A549 (cell line): ENCODE measurements around the gene SIGMAR1. TPM values are rescaled to one million over a fixed set of nuclear protein-coding genes. Genes with fewer than 3 reads are reported as not detected.

Source experiments
- ATAC-seq, 2 experiments: fragments of 200-7000 bp in 1 of 2; fragments of >200 bp in 1 of 2; cut with Nextera tagmentation in 1 of 2; cut with Tn5 transposase in 1 of 2; 3 replicates each; pipeline versions ENCODE4 v1.8.0 to v1.9.1; 2018 to 2020; ENCODE audit warnings: mild to moderate bottlenecking in 1 of 2, moderate library complexity in 1 of 2
- CTCF ChIA-PET: fragments of 300-600 bp; sonication (Branson Sonifier 250); formaldehyde crosslinking; extraction: SDS; loops from one replicate; lab custom pipeline; 2021; ENCODE audit warnings: antibody characterized with exemption, inconsistent platforms; lab: Yijun Ruan, JAX
- POLR2A ChIA-PET: fragments of 350-600 bp; formaldehyde crosslinking; extraction: SDS; loops from one replicate; lab custom pipeline; 2021; ENCODE audit warnings: antibody characterized with exemption, inconsistent platforms; lab: Yijun Ruan, JAX
- DNase-seq, 2 experiments: peaks; one replicate each; pipeline versions ENCODE4 v3.0.0 to v3.0.0-alpha.2; 2011 to 2016; ENCODE audit warnings: low read depth in 1 of 2, low spot score in 1 of 2
- FAIRE-seq: peaks from 2 replicates; lab custom pipeline; 2011; peaks lifted over from hg19 to GRCh38; lab: Jason Lieb, UNC
- H3K27ac ChIP-seq, 2 experiments: fragments of >200 bp; sonication (Bioruptor Twin); formaldehyde crosslinking; 3 replicates each; pipeline ENCODE4 v1.5.1; 2016 to 2017
- H3K4me1 ChIP-seq: fragments of >200 bp; sonication (Bioruptor Twin); formaldehyde crosslinking; 3 replicates; pipeline ENCODE4 v1.6.1; 2016
- H3K4me2 ChIP-seq: fragments of >200 bp; sonication (Bioruptor Twin); formaldehyde crosslinking; 3 replicates; pipeline ENCODE4 v1.6.1; 2016
- H3K4me3 ChIP-seq: fragments of >200 bp; sonication (Bioruptor Twin); formaldehyde crosslinking; 3 replicates; pipeline ENCODE4 v1.5.1; 2016
- H3K9me3 ChIP-seq: fragments of >200 bp; sonication (Bioruptor Twin); formaldehyde crosslinking; 3 replicates; pipeline ENCODE4 v1.6.1; 2016
- CBX2 ChIP-seq: fragments of 200-600 bp; sonication (generic); IDR thresholded peaks from 2 replicates; pipeline ENCODE4 v1.6.1; 2016; ENCODE audit warnings: low read depth, mild to moderate bottlenecking, borderline replicate concordance
- EHMT2 ChIP-seq: fragments of 200-600 bp; sonication (generic); IDR thresholded peaks from 2 replicates; pipeline ENCODE4 v1.6.1; 2016; ENCODE audit warnings: antibody characterized with exemption, low read depth, mild to moderate bottlenecking, moderate library complexity
- HOXB13 ChIP-seq: fragments of 250-450 bp; sonication (Bioruptor Pico); IDR thresholded peaks from 2 replicates; pipeline ENCODE4 v1.5.0; 2020; ENCODE audit warnings: low read depth, mild to moderate bottlenecking, moderate library complexity
- JUNB ChIP-seq: fragments of >200 bp; sonication (Bioruptor Twin); formaldehyde crosslinking; IDR thresholded peaks from 2 replicates; pipeline ENCODE4 v1.6.1; 2016
- MAFK ChIP-seq: fragments of 450-650 bp; IDR thresholded peaks from 2 replicates; pipeline ENCODE4 v1.6.1; 2014; ENCODE audit not compliant: partially characterized antibody
- SMC3 ChIP-seq: fragments of >200 bp; sonication (Bioruptor Twin); formaldehyde crosslinking; IDR thresholded peaks from 3 replicates; pipeline ENCODE4 v1.6.1; 2018; ENCODE audit warnings: inconsistent platforms
- TFCP2L1 ChIP-seq: fragments of 250-450 bp; sonication (Bioruptor Pico); IDR thresholded peaks from 2 replicates; pipeline ENCODE4 v1.5.0; 2021; ENCODE audit warnings: mild to moderate bottlenecking
- ZFP36 ChIP-seq: fragments of 450-650 bp; IDR thresholded peaks from 2 replicates; pipeline ENCODE4 v1.6.1; 2014; ENCODE audit warnings: borderline replicate concordance; ENCODE audit not compliant: partially characterized antibody
- ZSCAN20 ChIP-seq: fragments of 250-450 bp; sonication (Bioruptor Pico); IDR thresholded peaks from 2 replicates; pipeline ENCODE4 v1.8.0; 2022; ENCODE audit warnings: mild to moderate bottlenecking, moderate library complexity
- WGBS: methylation state at CpG from one replicate; pipeline ENCODE4 v1.1.6; 2017; ENCODE audit errors: missing lambda C conversion rate; 5-methylcytosine and 5-hydroxymethylcytosine counted together
- polyA plus RNA-seq, 4 experiments: library from polyadenylated mRNA; depleted of rRNA in 3 of 4; stranded (reverse); fragments of >200 nt; fragmentation: RNase III in 1 of 4; extraction: RNeasy Plus Mini Kit Qiagen cat#74134 plus additional on column Dnase treatment in 1 of 4; gene quantifications; 2 replicates in 3 of 4; 3 replicates in 1 of 4; pipeline ENCODE4 v1.2.3, GENCODE V29; 2011 to 2017
- TF ChIP-seq, protein P1 (sequence below): fragments of >200 bp; sonication (Bioruptor Twin); formaldehyde crosslinking; IDR thresholded peaks from 3 replicates; pipeline ENCODE4 v1.5.1; 2016
- TF ChIP-seq, protein P2 (sequence below): fragments of 250-450 bp; sonication (Bioruptor Pico); IDR thresholded peaks from 2 replicates; pipeline ENCODE4 v1.5.0; 2020; ENCODE audit warnings: low read depth, mild to moderate bottlenecking, moderate library complexity
- TF ChIP-seq, protein P3 (sequence below): fragments of 450-650 bp; IDR thresholded peaks from 2 replicates; pipeline ENCODE4 v1.6.1; 2014; ENCODE audit warnings: antibody characterized with exemption
- TF ChIP-seq, protein P4 (sequence below): fragments of 250-450 bp; sonication (Bioruptor Pico); IDR thresholded peaks from 2 replicates; pipeline ENCODE4 v1.5.0; 2021; ENCODE audit warnings: mild to moderate bottlenecking, moderate library complexity, borderline replicate concordance
- TF ChIP-seq, protein P5 (sequence below): IDR thresholded peaks from 2 replicates; pipeline ENCODE4 v1.6.1; 2012

The SIGMAR1 gene
- polyA plus RNA-seq, 2 of the 4 experiments (the other 2 are of a cell fraction), result 64.6 to 150 TPM

DNA sequence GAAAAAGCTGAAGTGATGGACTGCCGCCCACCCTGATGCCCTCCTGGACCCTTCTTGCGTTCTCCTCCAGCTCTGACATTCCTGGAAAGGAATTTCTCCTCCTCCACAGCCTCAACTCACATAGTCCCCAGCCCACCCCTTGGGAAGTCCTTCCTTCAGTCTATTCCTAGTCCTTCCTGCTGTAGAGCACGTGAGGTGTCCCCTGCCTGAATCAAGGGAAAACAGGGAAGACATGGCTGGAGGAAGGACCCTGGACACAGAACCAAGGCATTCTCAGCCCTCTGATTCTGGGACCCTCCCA is 12.5 kb downstream of the SIGMAR1 start:
- Histone ChIP-seq H3K4me1 (peaks cover 5% of the 10 kb centered on the region; the same call in 1 of the 3 replicates), H3K4me2 (no peak overlapping the region), H3K9me3 (no peaks in the 10 kb centered on the region), H3K27ac (no peak overlapping the region), H3K4me3 (no peak overlapping the region)
- ChIA-PET POLR2A (interaction anchor here (1.9 kb wide), 1 partner anchor 13 kb away, joined by 6 read pairs; the partner anchor contains the start of gene SIGMAR1), CTCF (interaction anchor here (1.1 to 7.4 kb wide), 7 partner anchors 9 to 33 kb away, joined by 5 to 118 read pairs (median 11); partner anchors contain the start of genes RPP25L and SIGMAR1)
- no peak for FAIRE-seq
- 62% methylated on average over 3 of the region's 3 CpGs for WGBS
- TF ChIP-seq, protein P1, sequence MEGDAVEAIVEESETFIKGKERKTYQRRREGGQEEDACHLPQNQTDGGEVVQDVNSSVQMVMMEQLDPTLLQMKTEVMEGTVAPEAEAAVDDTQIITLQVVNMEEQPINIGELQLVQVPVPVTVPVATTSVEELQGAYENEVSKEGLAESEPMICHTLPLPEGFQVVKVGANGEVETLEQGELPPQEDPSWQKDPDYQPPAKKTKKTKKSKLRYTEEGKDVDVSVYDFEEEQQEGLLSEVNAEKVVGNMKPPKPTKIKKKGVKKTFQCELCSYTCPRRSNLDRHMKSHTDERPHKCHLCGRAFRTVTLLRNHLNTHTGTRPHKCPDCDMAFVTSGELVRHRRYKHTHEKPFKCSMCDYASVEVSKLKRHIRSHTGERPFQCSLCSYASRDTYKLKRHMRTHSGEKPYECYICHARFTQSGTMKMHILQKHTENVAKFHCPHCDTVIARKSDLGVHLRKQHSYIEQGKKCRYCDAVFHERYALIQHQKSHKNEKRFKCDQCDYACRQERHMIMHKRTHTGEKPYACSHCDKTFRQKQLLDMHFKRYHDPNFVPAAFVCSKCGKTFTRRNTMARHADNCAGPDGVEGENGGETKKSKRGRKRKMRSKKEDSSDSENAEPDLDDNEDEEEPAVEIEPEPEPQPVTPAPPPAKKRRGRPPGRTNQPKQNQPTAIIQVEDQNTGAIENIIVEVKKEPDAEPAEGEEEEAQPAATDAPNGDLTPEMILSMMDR, result no peak
- TF ChIP-seq HOXB13 (no peak), ZFP36 (no peak), SMC3 (no peak), JUNB (no peak)
- TF ChIP-seq, protein P2, sequence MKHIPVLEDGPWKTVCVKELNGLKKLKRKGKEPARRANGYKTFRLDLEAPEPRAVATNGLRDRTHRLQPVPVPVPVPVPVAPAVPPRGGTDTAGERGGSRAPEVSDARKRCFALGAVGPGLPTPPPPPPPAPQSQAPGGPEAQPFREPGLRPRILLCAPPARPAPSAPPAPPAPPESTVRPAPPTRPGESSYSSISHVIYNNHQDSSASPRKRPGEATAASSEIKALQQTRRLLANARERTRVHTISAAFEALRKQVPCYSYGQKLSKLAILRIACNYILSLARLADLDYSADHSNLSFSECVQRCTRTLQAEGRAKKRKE (CRISPR knock-in tag), result no peak
- TF ChIP-seq, protein P3, sequence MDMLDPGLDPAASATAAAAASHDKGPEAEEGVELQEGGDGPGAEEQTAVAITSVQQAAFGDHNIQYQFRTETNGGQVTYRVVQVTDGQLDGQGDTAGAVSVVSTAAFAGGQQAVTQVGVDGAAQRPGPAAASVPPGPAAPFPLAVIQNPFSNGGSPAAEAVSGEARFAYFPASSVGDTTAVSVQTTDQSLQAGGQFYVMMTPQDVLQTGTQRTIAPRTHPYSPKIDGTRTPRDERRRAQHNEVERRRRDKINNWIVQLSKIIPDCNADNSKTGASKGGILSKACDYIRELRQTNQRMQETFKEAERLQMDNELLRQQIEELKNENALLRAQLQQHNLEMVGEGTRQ, result no peak
- no peak for DNase-seq
- ATAC-seq, result no peak

DNA sequence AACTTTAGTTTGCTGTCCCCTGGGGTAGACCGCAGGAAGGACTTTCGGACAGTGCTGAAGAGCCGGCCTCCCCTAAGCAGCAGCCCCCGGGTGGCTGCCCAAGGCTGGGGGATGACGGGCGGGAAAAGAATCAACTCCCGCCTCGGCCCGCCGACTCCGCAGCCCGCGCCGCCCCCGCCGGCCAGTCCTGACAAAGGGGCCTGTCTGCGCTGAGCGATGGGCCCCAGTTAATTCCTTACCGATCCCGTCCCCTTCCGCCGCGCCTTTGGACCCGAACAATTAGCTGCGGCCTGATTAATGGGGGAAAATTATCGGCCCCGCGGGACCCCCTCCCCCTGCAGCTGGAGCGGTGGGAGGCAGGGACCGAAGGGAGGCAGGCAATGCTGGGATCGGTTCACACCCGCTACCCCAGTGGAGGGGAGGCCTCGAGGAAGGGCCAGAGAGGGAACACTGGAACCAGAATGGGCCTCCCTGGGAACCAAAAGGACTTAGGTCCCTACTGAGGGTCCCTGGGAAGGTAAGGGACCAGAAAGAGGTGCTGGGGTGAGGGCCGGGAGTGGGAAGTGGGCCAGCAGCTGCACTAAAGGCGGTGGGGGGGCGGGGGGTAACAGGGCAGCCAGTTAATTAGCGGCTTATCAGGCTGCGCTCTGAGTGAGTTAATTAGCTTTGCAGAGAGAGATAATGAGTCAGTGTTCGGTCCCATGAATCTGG is 13.0 kb downstream of the SIGMAR1 start:
- Histone ChIP-seq H3K4me2 (no peak overlapping the region), H3K27ac (no peak overlapping the region), H3K9me3 (no peaks in the 10 kb centered on the region)
- no peak for FAIRE-seq
- no peak for DNase-seq
- TF ChIP-seq TFCP2L1 (no peak), EHMT2 (no peak), MAFK (no peak), JUNB (no peak), ZSCAN20 (CRISPR knock-in tag) (no peak), CBX2 (no peak)
- TF ChIP-seq, protein P4, sequence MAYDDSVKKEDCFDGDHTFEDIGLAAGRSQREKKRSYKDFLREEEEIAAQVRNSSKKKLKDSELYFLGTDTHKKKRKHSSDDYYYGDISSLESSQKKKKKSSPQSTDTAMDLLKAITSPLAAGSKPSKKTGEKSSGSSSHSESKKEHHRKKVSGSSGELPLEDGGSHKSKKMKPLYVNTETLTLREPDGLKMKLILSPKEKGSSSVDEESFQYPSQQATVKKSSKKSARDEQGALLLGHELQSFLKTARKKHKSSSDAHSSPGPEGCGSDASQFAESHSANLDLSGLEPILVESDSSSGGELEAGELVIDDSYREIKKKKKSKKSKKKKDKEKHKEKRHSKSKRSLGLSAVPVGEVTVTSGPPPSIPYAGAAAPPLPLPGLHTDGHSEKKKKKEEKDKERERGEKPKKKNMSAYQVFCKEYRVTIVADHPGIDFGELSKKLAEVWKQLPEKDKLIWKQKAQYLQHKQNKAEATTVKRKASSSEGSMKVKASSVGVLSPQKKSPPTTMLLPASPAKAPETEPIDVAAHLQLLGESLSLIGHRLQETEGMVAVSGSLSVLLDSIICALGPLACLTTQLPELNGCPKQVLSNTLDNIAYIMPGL (CRISPR knock-in tag), result no peak
- TF ChIP-seq, protein P3, result no peak
- TF ChIP-seq, protein P5, sequence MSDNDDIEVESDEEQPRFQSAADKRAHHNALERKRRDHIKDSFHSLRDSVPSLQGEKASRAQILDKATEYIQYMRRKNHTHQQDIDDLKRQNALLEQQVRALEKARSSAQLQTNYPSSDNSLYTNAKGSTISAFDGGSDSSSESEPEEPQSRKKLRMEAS, result no peak
- TF ChIP-seq, all 56 proteins: peak for 0
- 74% methylated on average over 37 of the region's 39 CpGs for WGBS
- POLR2A ChIA-PET, result interaction anchor here (1.9 kb wide), 1 partner anchor 14 kb away, joined by 6 read pairs; the partner anchor contains the start of gene SIGMAR1
- Histone ChIP-seq H3K4me3 (no peak overlapping the region), H3K4me1 (peaks cover 6% of the 10 kb centered on the region; the same call in 1 of the 3 replicates)
- CTCF ChIA-PET, result interaction anchor here (1.1 to 7.4 kb wide), 7 partner anchors 8 to 78 kb away, joined by 4 to 118 read pairs (median 11); partner anchors contain the start of genes RPP25L and SIGMAR1
- ATAC-seq, result no peak
